ENCODE results near the gene ANGPTL1.

ANGPTL1 gene, protein sequence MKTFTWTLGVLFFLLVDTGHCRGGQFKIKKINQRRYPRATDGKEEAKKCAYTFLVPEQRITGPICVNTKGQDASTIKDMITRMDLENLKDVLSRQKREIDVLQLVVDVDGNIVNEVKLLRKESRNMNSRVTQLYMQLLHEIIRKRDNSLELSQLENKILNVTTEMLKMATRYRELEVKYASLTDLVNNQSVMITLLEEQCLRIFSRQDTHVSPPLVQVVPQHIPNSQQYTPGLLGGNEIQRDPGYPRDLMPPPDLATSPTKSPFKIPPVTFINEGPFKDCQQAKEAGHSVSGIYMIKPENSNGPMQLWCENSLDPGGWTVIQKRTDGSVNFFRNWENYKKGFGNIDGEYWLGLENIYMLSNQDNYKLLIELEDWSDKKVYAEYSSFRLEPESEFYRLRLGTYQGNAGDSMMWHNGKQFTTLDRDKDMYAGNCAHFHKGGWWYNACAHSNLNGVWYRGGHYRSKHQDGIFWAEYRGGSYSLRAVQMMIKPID

DNA sequence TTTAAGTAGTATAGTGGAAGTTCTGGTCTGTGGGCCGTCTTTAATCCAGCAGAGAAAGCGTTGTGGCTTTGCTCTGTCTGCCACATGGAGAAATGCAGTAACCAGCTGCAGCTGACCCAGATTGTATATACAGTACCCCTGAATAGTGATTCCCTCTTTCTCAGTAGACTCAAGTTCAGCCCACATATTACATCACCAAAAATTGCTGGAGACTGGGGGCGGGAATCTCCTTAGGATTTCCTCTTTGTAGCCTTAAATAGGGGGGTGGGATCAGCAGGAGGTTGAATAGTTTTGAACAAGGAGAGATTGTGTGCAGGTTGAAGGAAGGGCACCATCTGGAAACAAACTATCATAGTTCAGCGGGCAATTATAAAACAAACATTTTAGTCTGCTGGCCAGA lies at the start of gene ANGPTL1:
Gene ANGPTL1 (minus strand): TSS at position 134 of the 400 bp plus-strand sequence. CDS start 5,301 bp downstream, outside the sequence.
- DNase-seq, result no peak

DNA sequence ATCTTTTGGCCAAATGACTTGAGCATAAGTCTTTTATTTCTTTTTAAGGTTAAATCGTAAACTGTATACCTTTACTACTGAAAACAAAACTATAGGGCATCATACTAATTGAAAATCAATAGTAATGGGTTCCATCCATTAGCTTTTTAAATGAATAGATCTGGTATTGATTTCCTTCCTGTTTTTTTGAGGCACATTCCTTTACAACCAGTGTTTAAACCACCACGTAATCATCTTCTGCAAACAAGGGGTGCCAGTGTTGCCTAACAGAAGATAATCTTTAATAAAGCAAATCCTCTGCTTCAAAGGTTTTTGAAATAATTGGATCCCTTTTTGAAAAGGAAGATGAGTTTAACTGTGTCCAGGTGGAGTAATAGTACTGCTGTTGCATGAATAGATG lies 48.7 kb upstream of the ANGPTL1 start:
- DNase-seq, result no peak

GRCh38 chr1:178918955-178919354 lies 48.1 kb upstream of the ANGPTL1 start:
- DNase-seq, result no peak

- no peak for DNase-seq
These were observed 47.4 kb upstream of the ANGPTL1 start for GRCh38 chr1:178918308-178918707.

- no peak for DNase-seq
These were observed 45.7 kb upstream of the ANGPTL1 start for GRCh38 chr1:178916448-178917174.

DNA sequence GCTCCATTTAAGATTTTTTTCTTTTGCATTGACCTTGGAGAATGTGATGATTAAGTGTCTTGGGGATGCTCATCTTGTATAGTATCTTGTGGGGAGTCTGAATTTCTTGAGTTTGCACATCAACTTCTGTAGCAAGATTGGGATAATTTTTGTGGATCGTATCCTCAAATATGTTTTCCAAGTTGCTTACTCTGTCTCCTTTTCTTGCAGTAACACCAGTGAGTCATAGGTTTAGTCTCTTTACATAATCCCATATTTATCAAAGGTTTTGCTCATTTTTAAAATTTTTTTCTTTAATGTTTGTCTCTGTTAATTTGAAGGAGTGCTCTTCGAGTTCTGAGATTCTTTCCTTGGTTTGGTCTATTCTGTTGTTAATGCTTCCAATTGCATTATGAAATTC lies 41.7 kb upstream of the ANGPTL1 start:
- DNase-seq, result no peak

DNA sequence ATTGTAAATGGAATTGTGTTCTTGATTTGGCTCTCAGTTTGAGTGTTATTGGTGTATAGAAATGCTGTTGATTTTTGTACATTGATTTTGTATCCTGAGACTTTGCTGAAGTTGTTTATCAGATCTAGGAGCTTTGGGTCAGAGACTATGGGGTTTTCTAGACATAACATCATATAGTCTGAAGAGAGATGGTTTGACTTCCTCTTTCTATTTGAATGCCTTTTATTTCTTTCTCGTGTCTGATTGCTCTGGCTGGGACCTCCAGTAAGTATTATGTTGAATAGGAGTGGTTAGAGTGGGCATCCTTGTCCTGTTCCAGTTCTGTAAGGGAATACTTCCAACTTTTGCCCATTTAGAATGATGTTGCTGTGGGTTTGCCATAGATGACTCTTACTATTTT lies 39.1 kb upstream of the ANGPTL1 start:
- no peak for DNase-seq

DNA sequence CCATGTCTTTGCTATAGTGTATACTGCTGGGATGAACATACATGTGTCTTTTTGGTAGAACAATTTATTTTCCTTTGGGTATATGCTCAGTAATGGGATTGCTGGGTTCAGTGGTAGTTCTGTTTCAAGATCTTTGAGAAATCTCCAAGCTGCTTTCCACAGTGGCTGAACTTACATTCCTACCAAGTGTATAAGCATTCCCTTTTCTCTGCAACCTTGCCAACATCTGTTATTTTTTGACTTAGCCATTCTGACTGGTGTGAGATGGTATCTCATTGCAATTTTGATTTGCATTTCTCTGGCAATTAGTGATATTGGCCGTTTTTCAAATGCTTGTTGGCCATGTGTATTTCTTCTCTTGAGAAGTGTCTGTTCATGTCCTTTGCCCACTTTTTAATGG lies 37.5 kb upstream of the ANGPTL1 start:
- DNase-seq, result no peak

- DNase-seq, result no peak
These were observed 30.7 kb upstream of the ANGPTL1 start for GRCh38 chr1:178901482-178902125.

DNA sequence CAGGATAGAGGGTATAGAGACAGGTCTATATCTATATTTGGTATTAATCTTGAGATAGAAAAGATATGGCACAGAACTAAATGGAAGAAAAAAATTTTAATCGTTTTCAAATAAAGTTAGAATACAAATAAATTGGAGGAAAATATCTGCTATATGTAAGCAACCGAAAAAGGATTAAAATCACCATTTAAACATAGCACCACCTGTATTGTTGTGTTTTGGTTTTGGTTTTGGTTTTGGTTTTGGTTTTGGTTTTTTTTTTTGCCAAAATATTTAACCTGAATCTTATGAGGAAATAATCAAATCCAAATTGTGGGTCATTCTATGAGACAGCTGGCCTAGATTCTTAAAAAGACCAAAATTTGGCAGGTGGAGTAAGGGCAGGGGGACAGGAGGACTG lies 28.5 kb upstream of the ANGPTL1 start:
- no peak for DNase-seq

DNA sequence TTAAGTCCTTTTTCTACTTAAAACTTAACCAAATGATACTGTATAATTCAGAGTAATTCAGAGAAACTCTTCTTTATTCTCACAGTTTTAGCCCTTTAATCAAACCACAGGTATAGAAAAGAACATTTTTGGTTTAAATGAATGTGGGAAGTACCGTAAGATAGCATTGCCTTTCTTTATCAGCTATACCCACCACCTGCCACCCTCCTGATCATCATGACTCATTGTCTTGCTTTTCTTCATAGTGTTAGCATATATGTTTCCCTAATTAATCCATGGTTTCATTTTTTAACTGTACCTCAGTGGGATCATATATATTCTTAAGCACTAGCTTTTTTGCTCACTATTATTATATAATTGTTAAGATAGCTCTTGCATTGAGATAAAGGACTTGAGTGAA lies 27.5 kb upstream of the ANGPTL1 start:
- DNase-seq, result no peak

GRCh38 chr1:178895928-178896327 lies 25.1 kb upstream of the ANGPTL1 start:
- no peak for DNase-seq

- no peak for DNase-seq
These were observed 15.7 kb upstream of the ANGPTL1 start for GRCh38 chr1:178886551-178886950.

GRCh38 chr1:178885869-178886268 lies 15.0 kb upstream of the ANGPTL1 start:
- no peak for DNase-seq

GRCh38 chr1:178881950-178882349 lies 11.1 kb upstream of the ANGPTL1 start:
- DNase-seq, result no peak

DNA sequence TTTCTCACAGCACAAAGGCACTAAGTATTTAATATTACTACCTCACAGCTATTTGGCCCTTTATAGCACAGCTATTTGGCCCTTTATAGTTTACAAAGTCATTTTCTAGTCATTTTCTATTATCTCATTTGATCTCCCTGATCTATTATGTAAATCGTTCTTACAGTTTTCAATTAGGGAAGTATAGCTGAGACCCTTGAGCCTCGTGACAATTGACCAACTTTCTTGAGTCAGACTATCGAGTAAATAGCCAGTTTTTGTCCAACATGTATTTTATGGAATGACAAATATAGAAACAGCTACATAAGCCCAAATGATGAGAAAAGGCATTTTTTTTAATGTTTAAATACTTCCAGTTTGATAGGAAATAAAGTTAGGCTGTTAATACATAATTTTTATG lies 7.0 kb upstream of the ANGPTL1 start:
- no peak for DNase-seq

DNA sequence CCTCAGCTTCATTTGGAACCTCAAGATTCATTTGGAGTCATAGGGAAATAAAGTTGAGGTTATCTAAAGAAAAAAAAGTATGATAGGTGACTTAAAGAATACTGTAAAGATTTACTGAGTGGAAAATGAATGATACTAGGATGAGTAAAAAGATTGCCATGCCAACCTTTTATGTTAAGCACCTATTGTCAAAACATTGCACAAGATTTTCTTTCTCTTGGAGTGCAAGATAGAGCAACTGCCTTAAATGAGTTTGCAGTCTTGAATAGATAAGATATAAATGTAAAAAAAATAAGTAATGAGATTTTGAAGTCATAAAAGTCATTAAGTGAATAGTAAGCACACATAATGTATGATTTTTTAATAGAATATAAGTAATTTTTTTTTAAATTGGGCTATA lies 5.1 kb upstream of the ANGPTL1 start:
- DNase-seq, result no peak

DNA sequence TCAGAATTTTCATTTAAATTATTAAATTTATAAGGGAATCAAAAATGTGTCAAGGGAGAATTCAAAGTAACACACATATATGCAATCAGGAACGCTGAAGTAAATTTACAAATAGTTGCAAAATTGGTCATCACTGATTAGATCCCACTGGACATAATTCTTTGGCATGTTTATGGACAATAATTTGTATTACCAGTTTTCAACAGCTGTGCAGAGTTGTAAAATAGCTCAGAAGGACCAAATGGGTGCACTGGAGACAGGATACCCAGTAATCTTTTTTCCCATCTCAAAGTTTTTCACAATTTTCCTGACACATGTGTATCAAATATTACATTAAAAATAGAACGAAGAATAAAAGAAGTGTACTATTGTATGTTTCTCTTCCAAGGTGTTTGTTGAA lies 4.1 kb upstream of the ANGPTL1 start:
- no peak for DNase-seq

GRCh38 chr1:178871551-178872320 lies 859 bp upstream of the ANGPTL1 start:
- no peak for DNase-seq

- DNase-seq, result no peak
These were observed 656 bp downstream of the ANGPTL1 start for GRCh38 chr1:178870221-178870620.

DNA sequence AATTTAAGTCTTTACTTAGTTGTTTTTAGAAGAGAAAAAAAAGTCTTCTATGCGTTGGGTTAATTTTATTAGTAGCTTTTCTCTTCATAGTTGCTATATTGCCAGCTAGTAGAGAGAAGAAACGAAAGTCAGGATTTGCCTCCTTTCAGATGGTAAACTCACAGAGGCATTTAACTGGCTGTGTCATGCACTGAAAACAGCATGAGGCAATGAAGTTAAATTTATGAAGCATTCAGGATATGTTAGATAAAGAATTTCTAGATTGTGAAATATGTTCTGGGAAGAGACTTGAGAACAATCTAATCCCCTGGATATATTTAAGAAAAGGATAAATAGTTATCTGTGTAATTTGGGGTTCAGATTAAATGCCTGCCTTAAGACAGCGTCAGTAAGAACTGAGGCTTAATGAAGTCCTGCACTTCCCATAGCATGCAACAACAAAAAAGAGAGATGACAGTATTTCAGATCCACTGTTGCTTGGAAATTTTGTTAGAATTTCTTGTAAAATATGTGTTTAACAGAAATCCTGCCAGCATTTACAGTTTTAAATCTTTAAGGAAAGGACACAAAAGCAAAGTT lies 1.7 kb downstream of the ANGPTL1 start:
- DNase-seq, result no peak

DNA sequence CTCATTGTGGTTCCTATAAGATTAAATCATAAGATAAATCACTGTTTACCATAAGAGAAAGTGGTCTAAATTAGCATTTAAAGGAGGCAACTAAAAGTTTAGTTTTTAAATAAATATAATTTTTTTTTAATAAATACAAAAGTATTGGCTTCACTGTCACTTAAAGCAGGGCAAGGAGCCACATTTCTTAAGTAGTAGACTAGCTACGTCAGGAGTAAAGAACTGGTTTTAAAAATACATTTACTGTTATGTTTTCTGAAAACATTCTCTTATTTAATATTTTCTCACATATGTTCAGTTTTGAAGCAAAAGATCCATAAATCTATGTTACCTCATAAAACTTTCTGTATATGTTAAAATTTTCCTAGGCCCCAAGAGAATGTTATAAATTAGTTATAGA lies 2.2 kb downstream of the ANGPTL1 start:
- no peak for DNase-seq

DNA sequence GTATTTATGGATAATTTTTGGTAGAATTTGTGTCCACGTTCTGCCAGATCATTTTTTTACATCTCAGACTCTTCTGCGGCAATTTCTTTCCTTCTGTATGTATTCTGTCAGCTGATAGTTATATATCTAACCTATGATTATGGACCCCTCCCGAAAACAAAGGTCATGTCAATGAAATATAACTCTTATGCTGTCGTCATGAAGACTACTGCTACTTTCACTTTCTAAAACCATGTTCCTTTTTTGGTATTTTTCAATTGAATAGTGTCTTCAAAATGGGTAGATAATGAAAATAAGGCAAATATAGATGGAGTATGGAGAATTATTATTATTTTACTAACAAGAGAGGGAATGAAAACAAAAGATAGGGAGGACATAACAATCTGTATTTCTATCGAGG lies 3.2 kb downstream of the ANGPTL1 start:
- DNase-seq, result no peak

All from activated naive CD4-positive, alpha-beta T cell treated with anti-CD3 and anti-CD28 coated beads, Interleukin-2, amount 50 U/mL, for 16 hours (primary cell).